Loucy (cell line): ENCODE data around the gene CLSTN2.

ENCODE experiments used
- H2AFZ ChIP-seq: fragments of 200-600 bp; sonication (generic); 2 replicates; pipeline ENCODE4 v1.6.0; 2016; ENCODE audit warnings: antibody characterized with exemption, mild to moderate bottlenecking, low read length, moderate library complexity
- H3F3A ChIP-seq: fragments of 200-600 bp; 2 replicates; pipeline ENCODE4 v1.6.0; 2016; ENCODE audit warnings: antibody characterized with exemption, low read depth, mild to moderate bottlenecking
- H3K27me3 ChIP-seq: fragments of 200-600 bp; sonication (generic); 2 replicates; pipeline ENCODE4 v1.6.1; 2014; ENCODE audit warnings: low read length, mild to moderate bottlenecking; ENCODE audit not compliant: insufficient read depth, poor library complexity, severe bottlenecking
- H3K36me3 ChIP-seq: fragments of 200-600 bp; sonication (generic); 2 replicates; pipeline ENCODE4 v1.6.1; 2016; ENCODE audit warnings: low read length; ENCODE audit not compliant: insufficient read depth
- H3K4me1 ChIP-seq: fragments of 200-600 bp; sonication (generic); 2 replicates; pipeline ENCODE4 v1.5.1; 2014; ENCODE audit warnings: low read length, mild to moderate bottlenecking; ENCODE audit not compliant: insufficient read depth, poor library complexity, severe bottlenecking
- H3K4me2 ChIP-seq: fragments of 200-600 bp; sonication (generic); 2 replicates; pipeline ENCODE4 v1.6.0; 2014; ENCODE audit warnings: antibody characterized with exemption, low read length, low read depth, mild to moderate bottlenecking; ENCODE audit not compliant: poor library complexity, severe bottlenecking
- H3K4me3 ChIP-seq: fragments of 200-600 bp; sonication (generic); 2 replicates; pipeline ENCODE4 v1.5.1; 2014; ENCODE audit warnings: low read length, mild to moderate bottlenecking, mixed read lengths; ENCODE audit not compliant: poor library complexity, severe bottlenecking
- H3K79me2 ChIP-seq: fragments of 200-600 bp; sonication (generic); 2 replicates; pipeline ENCODE4 v1.6.1; 2014; ENCODE audit warnings: low read length; ENCODE audit not compliant: insufficient read depth
- H3K9ac ChIP-seq: fragments of 200-600 bp; sonication (generic); 2 replicates; pipeline ENCODE4 v1.6.0; 2014; ENCODE audit warnings: mild to moderate bottlenecking, low read depth, low read length, moderate library complexity; ENCODE audit not compliant: poor library complexity, severe bottlenecking
- H3K9me2 ChIP-seq: fragments of 200-600 bp; sonication (generic); replicated peaks from 2 replicates; pipeline ENCODE4 v1.6.1; 2016; ENCODE audit warnings: low read depth, low read length, mixed read lengths
- H3K9me3 ChIP-seq: fragments of 200-600 bp; sonication (generic); 2 replicates; pipeline ENCODE4 v1.6.1; 2014; ENCODE audit warnings: mild to moderate bottlenecking, antibody characterized with exemption, low read length, low read depth; ENCODE audit not compliant: insufficient read depth
- H4K20me1 ChIP-seq: fragments of 200-600 bp; sonication (generic); 2 replicates; pipeline ENCODE4 v1.6.0; 2014; ENCODE audit warnings: antibody characterized with exemption, low read length, mild to moderate bottlenecking; ENCODE audit not compliant: insufficient read depth, poor library complexity, severe bottlenecking
- CTCF ChIP-seq: fragments of 200-600 bp; sonication (generic); conservative IDR thresholded peaks from 2 replicates; pipeline ENCODE4 v1.5.1; 2014; ENCODE audit warnings: mild to moderate bottlenecking, antibody characterized with exemption, low read length
- EZH2phosphoT487 ChIP-seq: fragments of 200-600 bp; IDR thresholded peaks from 2 replicates; pipeline ENCODE4 v1.6.1; 2018; ENCODE audit warnings: antibody characterized with exemption, mild to moderate bottlenecking, moderate library complexity, borderline replicate concordance

Gene CLSTN2

GRCh38 chr3:140170612-140171011 is 235.6 kb downstream of the CLSTN2 start:
- TF ChIP-seq EZH2phosphoT487 (no peak), CTCF (no peak)
- Histone ChIP-seq H3K36me3 (no peaks in the 10 kb centered on the region), H4K20me1 (no peaks in the 10 kb centered on the region), H3K9ac (no peak overlapping the region), H3K4me1 (no peaks in the 10 kb centered on the region), H3K9me3 (no peaks in the 10 kb centered on the region), H2AFZ (no peak overlapping the region), H3K79me2 (no peaks in the 10 kb centered on the region), H3K27me3 (no peaks in the 10 kb centered on the region), H3K9me2 (no peaks in the 10 kb centered on the region), H3F3A (no peaks in the 10 kb centered on the region), H3K4me2 (no peak overlapping the region), H3K4me3 (no peak overlapping the region)

GRCh38 chr3:140176526-140176925 is 241.5 kb downstream of the CLSTN2 start:
- Histone ChIP-seq H3K4me1 (no peaks in the 10 kb centered on the region), H3K4me3 (no peak overlapping the region), H3K4me2 (no peak overlapping the region), H3K79me2 (no peaks in the 10 kb centered on the region), H3K9me3 (no peaks in the 10 kb centered on the region), H3F3A (no peaks in the 10 kb centered on the region), H3K9me2 (no peaks in the 10 kb centered on the region), H3K9ac (no peak overlapping the region), H3K27me3 (no peaks in the 10 kb centered on the region), H3K36me3 (no peaks in the 10 kb centered on the region), H4K20me1 (no peaks in the 10 kb centered on the region), H2AFZ (no peak overlapping the region)
- no peak for TF ChIP-seq CTCF
- no peak for TF ChIP-seq EZH2phosphoT487

GRCh38 chr3:140177943-140178342 is 243.0 kb downstream of the CLSTN2 start:
- Histone ChIP-seq H3K36me3 (no peaks in the 10 kb centered on the region), H3K4me2 (peak overlapping the region; percentile 18), H3K27me3 (no peaks in the 10 kb centered on the region), H3K9me3 (no peaks in the 10 kb centered on the region), H2AFZ (no peak overlapping the region), H3K79me2 (no peaks in the 10 kb centered on the region), H3K4me1 (no peaks in the 10 kb centered on the region), H3K4me3 (no peak overlapping the region), H3K9ac (no peak overlapping the region), H3K9me2 (no peaks in the 10 kb centered on the region), H4K20me1 (no peaks in the 10 kb centered on the region), H3F3A (no peaks in the 10 kb centered on the region)
- TF ChIP-seq EZH2phosphoT487: no peak
- no peak for TF ChIP-seq CTCF
